GM19468 (cell line): ENCODE data around the gene RGS8.
"Not testable (repeated sequence)": the region's sequence is repeated elsewhere in the genome, so short reads cannot be mapped to it uniquely, and the experiment has no call there.

Experiments
- ATAC-seq: cut with Tn5 transposase; IDR thresholded peaks from one replicate; pipeline ENCODE4 v1.9.1; 2021; ENCODE audit warnings: mild to moderate bottlenecking, moderate library complexity, moderate number of reproducible peaks; ENCODE audit not compliant: unreplicated experiment; ENCODE audit errors: extremely low read depth

RGS8 gene

DNA sequence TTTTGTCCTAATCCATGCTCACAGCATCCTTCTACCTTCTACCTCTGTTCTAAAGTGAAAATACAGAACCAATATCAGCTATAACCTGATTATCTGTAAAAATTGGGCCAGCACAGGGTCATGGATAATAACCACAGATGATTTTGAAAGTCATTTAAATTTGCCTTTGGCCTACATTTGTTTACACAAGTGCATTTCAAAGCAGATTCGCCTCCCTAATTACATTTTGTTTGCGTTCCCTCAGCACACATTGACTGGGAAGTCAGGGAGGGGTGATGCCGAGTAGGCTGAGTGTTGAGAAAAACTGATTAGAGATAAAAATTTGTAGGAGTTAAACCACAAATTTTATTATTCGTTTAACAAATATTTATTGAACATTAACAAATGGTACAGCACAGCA lies 19.2 kb upstream of the RGS8 start:
- no peak for ATAC-seq

GRCh38 chr1:182702826-182703524 lies 18.6 kb upstream of the RGS8 start:
- ATAC-seq: no peak

DNA sequence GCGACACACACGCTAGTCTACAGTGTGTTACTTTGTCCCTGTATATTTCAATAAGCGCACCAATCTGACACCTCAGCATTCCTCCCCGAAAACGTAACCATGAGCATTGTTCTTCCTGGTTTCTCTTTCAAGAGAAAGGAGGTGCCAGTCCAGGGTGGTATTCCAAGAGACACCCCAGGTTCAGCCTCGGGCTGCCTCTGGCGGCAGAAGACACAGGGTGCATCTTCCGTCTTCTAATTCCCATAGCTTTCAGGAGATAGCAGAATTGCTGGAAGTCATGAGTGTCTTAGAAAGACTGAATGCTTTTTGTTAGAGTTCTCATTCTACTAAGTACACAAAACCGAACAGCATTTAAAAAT lies 15.9 kb upstream of the RGS8 start:
- no peak for ATAC-seq

DNA sequence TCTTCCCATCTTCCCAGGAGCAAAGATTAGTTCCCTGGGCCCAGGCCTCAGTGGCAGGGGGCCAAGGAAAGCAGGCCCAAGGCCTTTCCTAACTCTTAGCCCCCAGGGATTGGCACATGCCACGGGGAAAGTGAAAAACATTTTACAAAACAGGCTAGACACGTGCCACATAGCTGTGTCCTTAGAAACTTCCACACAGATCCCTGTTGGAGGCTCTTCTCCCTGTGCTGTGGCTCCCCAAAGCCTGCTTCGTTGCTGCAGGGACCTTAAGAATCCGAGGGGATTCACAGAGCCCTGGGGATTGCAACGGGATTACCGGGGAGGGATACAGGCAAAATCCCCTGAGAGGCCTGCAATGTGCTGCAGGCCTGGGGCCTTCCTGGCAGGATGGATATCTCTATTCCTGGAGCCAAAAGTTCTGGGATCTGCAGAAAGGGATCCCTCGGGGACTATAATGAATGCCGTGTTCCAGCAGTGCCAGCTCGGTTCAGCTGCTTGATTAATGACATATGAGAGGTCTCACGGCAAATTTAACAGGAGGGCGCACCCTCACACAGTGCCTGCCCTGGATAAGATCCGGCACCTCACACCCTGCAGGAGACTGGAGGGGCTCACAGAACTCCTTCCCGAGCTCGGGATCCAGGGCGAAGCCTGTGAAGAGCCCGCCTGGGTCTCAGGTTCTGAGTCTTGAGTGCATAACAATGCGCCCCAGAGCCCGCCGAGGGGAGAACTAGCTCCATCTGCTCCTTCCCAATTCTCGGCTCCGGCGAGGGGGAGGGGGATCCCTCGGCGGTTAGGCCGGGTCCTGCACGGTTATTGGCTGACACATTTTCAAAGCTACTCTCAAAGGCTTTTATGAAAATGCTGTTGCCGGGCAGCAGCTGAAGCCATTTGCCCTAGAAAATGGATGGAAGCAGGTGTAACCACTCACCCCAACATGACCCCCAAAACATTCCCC lies 15.3 kb upstream of the RGS8 start:
- no peak for ATAC-seq

GRCh38 chr1:182698971-182699370 lies 14.6 kb upstream of the RGS8 start:
- ATAC-seq: no peak

DNA sequence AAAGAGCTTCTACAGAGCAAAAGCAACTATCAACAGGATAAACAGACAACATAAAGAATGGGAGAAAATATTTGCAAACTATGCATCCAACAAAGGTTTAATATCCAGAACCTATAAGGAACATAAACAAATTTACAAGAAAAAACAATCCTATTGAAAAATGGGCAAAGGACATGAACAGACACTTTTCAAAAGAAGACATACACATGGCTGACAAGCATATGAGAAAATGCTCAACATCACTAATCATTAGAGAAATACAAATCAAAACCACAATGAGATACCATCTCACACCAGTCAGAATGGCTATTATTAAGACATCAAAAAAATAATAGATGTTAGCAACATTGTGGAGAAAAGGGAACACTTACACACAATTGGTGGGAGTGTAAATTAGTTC lies 8.8 kb upstream of the RGS8 start:
- ATAC-seq: not testable (repeated sequence)

DNA sequence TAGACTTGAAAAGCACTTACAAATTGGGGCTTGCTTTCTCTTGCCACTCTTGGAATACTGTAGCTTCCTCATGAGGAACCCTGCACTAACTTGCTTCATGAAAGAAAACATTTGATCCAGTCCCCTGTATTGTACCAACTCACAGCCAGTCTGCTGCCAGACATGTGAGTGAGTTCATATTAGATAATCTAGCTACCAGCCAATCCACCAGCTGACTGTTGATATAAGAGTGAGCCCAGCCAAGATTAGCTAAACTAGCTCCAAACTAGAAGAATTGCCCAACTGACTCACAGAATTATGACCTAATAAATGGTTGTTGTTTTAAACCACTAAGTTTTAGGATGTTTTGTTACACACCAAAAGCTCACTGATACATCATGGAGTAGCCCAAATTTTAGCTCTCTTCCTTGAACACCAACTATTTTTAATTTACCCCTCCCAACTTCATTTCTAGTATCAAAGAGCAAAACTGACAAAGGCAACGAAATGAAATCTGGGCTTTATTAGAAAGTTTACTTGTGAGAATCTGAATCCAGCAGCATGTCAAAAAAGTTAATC lies 6.6 kb upstream of the RGS8 start:
- ATAC-seq: no peak

DNA sequence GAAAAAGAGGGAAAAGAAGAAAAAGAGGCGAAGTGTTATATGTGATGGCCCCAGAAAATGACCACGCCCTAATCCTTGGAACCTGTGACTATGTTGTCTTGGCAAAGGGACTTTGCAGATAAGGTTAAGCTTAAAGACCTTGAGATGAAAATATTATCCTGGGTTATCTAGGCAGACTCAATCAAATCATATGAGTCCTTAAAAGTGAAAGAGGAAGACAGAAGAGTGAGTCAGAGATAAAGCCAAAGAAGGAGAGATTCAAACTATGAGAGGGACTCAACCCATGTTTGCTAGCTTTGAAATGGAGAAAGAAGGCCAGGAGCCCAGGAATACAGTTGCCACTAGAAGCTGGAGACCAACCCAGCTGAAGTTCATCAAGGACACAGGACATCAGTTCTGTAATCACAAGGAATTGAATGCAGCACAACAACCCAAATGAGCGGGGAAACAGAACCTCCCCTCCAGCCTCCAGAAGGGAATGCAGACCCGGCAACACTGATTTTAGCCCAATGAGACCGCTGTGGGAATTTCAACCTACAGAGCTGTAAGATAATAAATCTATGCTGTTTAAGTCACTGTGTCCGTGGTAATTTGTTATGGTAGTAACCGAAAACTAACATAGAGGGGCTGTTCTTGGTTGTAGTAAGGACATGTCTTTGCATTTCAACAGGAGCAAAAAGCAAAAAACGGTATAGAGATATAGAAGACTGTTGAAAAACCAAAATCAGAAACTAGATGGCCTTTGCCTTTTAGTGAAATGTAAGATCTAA lies 4.2 kb upstream of the RGS8 start:
- no peak for ATAC-seq

DNA sequence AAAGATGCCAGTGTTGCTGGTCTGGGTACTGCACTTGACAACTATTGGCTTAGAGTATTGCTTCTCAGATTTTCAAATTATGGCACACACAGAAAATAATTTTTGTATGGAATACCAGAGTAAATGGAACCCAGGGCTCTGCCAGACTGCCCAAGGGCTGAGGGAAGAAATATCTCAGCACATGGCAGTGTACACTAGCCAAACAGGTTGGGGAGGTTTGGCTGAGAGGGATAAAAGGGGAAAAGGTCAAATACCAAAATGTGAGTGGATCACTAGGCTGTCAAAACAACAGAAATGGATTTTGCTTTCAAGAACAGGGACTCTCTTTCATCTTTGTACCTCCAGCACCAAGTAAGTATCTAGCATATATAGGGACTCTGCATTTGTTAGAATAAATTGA lies 3.0 kb upstream of the RGS8 start:
- ATAC-seq: no peak

GRCh38 chr1:182686446-182686845 lies 2.1 kb upstream of the RGS8 start:
- no peak for ATAC-seq

DNA sequence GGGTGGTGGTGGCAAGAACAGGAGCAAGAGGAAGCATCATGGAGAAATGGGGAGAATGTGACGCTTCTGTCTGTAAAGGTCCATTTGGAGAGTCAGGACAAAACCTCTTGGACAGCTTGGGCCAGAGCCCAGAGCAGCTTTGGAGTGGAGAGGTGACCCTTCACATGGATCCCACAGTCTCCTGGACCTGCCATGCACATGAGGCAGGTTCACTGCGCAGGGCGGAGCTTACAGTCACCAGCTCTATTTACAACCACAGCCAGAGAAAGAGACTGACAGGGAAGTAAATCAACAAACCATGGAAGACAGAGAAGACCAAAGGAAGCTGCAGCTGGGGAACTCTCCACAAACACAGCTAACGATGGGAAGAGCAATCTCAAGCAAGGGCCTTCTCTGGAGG lies 828 bp upstream of the RGS8 start:
- no peak for ATAC-seq

DNA sequence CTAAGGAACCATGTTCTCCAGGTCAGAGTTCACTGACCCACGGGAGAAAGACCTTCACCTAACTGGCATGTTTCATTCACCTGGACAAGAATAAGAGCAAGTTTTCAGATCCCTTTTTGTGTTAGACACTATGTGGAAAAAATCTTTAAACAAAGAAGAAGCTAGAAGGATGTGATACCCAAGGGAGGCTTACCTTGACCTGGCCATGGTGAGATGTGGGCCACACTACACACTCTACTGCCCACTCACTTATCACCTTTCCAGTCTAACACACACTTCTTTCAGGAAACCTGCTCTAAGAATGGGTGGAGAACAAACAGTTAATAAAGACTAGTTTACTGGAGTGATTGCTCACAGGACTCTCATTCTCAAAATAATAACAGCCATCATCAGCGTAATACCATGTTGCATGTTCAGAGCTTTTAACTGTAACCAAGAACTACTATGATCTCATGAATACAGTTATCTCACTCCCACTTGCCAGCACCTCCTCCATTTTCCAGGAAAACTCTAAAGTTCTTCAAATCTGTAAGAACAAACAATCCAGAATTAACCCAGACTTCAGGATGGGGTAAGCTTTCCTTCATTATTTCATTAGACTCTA lies 1.4 kb downstream of the RGS8 start:
- ATAC-seq: no peak

DNA sequence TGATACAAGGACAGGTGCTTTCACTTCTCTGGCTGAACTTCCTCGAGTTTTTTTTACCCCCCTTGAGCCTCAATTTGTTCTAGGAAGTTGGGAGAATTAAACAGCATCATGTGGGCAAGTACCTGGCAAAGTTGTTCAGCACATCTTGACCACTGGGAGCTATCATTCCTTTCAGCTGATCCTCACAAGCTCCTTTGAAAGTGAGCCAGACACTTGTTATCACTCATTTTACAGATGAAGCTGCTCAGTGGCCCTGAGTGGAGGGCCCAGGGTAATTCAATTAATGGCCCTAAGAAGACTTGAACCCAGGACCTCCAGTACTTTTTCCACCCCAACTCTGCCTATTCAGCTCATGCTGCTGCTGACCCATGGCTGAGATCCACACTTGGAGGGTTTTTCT lies 2.0 kb downstream of the RGS8 start:
- ATAC-seq: no peak

DNA sequence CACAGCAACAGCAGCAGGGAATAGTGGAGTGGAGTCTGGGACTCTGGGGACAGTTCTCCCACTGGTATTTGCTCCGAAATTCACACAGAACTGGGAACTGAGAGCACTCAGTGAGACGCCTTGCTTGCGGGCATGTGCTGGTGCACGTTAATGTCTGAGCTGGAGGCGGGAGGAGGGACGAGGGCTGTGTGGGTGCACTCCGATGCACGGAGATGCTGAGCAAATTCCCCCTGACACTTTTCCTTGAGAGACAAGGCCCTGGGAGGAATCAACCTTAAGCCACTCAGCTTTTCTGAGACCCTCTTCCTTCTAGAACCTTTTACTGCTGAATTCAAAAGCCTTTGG lies 2.8 kb downstream of the RGS8 start:
- ATAC-seq: no peak

GRCh38 chr1:182680901-182681567 lies 3.4 kb downstream of the RGS8 start:
- no peak for ATAC-seq

GRCh38 chr1:182680408-182680807 lies 4.0 kb downstream of the RGS8 start:
- no peak for ATAC-seq

DNA sequence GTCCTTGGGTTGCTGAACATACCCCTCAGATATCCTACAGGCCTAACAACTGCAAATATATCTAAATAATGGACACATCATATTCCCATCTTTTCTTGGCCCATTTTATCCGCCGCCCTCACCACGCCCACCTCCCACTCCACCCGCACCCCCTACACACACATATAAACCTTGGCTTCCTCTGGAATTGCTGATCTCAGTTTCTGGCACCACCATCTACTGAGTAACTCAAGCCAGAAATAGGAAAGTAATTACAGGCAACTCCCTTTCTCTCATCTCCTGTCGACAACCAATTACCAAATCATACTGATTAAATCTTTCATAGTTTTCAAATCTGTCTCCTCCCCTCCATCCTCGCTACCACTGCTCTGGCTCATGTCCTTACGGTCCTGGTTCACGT lies 4.7 kb downstream of the RGS8 start:
- no peak for ATAC-seq

GRCh38 chr1:182677397-182678098 lies 6.8 kb downstream of the RGS8 start:
- peak; percentile 36 for ATAC-seq

DNA sequence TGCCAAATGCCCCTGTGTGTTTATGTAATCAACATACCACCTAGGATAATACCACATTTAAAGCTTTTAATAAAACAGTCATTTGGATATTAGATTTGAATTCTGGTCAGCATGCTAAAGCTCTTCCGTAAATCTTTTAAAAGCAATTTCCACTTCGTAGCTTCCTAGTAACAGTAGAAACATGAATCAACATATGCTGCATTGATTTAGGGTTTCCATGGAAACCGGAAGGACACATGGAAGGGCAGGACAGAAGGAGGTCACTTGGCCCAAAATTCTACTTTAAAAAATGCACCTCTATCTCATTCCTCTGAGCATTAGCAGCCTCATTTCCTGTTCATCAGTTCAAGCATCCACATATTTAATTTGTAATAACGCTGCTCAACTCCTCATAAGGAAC lies 8.1 kb downstream of the RGS8 start:
- ATAC-seq: no peak
